ENCODE results near the gene B4GALT3.

B4GALT3 gene

DNA sequence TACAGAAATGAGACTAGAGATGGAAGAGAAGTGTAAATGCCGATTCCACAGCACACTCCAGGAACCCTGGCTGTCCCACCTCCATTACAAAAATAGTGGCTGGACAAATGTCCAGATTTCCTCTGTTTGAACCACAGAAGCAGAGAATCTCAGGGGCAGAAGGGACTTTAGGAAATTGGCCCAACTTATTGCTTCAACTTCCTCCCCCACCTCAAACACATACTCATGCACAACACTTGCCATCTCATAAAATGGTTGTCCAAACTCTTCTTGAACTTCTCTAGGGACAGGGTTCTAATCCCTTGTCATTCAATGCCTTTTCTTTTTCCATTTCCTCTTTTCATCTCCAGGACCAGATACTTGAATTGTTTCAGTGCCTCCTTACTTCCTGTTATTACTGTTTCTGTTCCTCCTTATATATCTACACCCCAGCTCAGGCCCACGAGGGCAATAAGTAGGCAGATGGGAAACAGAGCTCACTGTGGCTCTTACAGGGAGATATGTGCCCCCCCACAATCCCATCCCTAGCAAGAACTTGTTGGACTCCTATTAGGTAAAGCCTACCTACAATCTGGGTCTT is 8.5 kb upstream of the B4GALT3 start:
- DNase-seq: no peak

DNA sequence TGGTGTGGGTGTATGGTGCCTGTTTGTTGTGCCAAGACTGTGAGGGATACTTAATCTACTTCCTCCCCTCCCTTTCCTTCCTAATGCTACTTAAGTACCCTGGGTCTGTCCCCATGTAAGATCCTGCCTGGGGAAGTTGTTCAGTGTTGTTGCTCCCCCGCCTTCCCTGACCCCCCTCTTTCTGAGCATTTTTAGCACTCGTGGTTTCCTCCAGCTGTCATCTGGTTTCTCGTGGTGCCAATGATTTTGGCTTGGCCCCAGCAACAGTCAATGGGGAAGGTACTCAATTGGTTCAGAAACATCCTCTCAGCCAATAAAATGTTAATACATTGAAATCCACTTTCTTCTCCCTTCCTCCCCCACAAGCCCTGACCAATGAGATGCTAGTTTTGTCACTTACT is 8.0 kb upstream of the B4GALT3 start:
- no peak for DNase-seq

DNA sequence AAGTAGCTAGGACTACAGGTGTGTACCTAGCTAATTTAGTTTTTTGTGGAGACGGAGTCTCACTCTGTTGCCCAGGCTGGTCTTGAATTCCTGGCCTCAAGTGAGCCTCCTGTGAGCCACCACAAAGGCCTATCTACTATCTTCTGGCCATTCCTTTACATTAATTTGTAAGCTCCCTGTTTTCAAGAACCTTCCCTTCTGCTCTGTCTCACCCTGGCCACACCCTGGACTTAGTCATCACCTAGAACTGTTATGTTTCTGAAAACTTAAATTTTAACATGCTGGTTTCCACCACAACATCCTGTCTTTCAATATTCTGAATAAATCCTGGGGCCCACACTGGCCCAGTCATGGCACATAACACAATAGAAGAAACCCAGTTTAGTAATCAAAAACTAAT is 4.9 kb upstream of the B4GALT3 start:
- no peak for DNase-seq

DNA sequence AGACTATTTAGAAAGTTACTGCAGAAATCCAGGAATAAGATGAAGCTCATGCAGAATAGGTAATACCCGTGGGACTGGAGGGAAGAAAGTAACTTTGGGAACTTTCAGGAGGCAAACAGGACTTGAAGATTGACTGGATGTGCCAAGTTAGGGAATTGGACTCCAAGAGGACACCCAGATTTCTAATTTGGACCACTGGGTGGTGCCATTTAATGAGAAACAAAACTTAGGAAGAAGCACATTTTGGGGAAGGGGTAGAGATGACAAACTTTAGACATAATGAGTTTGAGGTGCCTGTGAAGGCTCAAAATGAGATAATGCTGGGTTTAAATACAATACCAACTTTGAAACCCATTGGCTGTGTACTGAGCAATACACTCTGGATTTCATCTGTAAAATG is 3.3 kb upstream of the B4GALT3 start:
- DNase-seq: peak in 1 of 2 experiments; percentile 44

DNA sequence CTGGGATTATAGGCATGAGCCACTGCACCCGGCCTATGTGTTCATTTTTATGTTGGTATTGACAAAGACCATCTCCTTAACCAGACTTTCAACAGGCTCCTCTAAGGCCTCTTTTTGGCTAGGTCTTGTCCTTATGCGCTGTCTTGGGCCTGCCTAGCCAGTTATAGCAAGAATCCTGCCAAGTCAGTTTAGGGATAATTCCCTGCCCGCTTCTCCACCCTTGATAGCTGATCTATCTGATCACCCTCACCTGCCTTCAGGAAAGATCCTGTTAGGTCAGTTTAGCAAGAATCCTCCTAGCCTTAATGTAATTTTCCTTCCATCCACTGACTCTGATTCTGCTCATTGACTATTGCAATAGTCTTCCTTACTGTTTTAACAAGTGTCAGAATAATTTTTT is 2.4 kb upstream of the B4GALT3 start:
- no peak for DNase-seq

DNA sequence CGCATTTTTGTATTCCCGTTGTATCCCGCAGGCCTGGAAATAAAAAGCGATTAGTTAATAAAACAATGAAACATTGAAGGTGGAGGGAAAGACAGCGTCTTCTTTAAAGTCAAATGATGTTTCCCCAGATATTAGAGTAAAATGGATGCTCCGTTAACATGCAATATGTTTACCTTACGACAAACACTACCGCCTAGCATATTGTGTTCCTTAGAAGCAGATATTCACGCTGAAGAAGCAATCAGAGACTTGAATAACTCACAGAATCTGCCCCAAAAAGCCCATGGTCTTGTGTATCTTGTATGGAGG is 583 bp upstream of the B4GALT3 start:
- no peak for DNase-seq

DNA sequence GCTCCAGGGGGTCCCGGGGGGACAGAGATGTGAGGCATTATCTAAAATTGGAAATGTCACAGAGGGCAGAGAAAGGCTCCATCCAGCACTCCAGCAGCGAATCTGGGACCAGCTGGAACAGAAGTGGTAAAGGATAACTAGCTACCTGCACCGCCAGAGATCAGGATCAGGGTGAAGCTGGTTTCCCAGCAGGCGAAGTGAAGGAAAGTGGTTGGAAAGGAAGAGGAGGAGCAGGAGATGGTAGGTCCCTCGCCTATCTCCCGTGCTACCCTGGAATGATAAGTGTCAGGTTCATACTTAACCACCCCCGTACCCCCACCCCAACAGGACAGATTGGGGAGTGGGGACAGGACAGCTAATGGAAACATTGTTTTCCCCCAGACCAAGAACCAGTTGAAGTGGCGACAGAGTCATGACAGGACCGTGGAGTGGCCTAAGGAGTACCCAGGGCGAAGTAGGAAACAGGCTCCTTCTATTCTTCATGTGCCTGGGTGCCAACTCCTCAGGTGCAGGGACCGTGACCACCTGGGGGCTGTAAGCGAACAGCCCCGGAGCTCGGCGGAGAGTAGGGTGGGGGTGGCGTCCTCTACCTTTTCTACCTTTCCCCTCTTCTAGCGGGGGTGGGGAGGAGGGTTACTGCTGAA is 717 bp downstream of the B4GALT3 start:
- DNase-seq: no peak

DNA sequence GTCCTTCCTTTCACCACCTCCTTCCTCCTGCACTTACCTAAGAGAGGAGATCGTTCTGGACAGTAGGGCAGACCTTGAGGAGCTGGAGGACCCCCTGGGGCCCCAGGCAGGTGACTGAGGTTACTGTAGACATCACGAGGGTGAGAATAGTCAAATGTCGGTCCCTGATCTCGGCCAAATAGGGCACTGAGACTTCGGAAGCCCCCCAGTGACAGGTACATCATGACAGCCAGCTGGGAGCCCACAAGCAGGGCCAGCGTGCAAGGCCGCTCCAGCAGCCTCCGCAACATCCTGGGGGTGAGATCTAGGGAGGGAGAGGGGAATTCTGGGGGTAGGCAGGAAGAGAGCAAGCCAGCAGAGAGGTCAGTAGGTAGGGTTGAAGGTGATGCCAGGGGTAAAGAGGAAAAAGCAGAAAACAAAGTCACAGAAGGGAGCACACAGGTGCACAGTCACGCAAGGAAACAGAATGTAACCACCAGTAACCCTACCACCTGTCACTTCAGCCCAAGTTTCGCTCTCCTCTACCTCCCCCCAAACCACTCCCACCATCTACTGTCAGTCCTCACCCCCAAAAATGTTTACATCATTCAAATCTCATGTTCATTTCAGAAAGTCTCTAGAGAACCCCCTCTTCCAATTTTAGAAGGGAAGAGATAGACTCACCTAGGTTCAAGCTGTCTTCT is 1.4 kb downstream of the B4GALT3 start:
- no peak for DNase-seq

DNA sequence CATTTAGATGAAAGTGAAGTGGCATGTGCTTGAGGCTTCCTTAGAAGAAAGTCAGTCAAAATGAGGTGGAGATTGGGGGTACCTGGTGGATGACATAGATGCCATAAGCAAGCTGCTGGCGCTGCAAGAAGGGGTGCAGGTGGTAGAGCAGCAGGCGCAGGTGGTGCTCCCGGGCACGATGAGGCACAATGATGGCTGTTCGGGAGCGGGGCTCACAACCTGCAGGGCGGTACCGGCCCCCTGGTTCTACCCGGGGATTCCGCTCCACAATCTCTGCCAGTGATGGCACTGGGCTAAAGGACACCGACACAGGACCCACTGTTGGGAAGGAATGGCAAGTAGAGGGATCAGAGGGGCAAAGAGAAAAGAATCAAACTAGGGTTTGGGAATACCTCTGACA is 2.4 kb downstream of the B4GALT3 start:
- DNase-seq: no peak

DNA sequence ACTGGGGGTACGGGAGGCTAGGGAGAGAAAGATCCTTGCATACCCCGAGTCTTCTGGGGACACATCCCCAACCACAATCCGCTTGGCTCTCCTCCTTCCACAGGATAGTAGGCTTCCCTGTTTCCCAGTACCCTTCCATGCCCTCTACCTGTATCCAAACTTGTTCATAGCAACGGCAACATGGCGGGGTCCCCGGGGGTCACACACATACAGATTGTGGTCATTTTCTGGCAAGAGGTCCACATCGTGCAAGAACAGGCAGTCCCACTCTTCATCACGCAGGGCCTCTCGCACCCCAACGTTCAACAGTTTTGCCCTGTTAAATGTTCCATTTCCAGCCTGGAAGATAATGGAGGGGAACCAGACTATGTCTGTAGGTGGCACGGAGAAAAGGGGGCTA is 3.6 kb downstream of the B4GALT3 start:
- no peak for DNase-seq

DNA sequence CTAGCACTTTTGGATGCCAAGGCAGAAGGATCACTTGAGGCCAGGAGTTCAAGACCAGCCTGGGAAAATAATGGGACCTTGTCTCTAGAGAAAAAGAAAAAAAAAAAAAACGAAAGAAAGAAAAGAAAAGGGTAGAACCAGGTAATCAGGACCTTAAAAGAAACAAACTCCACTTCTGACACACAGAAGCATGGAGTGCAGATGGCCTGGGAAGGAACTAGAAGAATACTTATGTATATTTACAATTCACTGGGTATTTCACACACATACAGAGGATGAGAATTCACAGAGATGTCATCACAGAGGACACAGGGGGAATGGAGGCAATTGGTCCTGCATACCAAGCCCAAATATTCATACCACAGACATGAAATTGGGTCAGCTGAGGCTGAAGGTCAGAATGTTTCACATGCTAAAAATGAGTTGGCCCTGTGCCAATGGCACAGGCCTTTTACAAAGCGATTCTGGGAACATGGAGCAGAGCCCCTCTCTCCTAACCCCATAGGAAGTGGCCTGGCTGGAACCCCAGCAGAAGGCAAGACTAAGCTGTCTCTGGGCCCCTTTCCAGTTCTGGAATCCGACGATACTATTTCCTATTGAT is 4.4 kb downstream of the B4GALT3 start:
- no peak for DNase-seq

DNA sequence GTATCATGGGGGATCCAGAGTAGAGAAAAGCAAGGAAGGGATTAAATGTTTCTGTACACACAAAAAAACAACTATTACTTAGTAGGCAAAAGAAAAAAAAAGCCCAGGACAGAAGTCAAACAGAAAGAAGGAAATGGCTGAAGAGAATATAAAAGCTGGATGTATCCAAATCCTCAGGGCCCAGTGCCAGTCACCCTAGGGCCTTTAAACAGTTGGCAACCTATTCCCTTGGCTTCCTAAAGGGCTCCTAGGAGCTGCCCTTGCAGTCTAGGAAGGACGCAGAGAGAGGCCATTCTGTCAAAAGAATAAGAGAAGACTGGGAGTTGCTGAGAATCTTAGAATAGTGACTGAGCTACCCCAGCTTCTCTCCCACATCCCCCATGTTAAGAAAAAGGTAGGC is 5.0 kb downstream of the B4GALT3 start:
- no peak for DNase-seq

DNA sequence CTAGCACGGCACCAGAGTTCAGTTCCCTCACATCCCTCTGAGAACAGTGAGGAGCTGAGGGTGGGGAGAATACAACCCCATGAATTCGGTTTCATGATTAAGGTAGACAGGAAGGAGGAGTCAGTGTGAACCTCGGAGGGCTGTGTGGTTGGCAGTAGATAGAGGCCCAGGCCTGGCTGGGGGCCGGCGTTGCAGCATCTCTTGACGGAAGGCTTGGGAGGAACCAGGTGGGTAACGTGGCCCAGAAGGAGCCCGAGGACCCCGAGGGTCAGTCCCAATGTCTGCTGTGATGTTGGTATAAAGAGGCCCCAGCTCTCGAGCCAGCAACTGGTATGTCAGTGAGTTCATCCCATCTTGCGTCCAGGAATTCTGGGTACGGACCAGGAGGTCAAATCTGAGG is 5.6 kb downstream of the B4GALT3 start:
- no peak for DNase-seq

DNA sequence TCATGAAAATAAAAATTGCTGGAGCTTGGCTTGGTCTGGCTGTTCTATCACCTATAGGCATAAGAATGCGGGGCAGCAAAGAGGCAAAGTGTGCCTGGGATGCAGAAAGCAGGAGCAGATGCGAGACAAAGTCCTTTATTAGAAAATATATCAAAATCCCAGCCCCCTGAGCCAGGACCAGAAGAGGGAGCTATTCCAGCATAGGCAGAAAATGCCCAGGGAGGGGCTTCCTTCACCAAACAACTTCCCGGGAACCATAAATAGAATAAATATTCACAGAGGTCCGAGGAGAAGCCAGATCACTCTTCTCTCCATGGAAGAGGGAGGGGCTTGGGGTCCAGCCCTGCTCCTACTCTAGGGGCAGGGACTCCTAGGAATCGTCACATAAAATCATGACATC is 6.1 kb downstream of the B4GALT3 start:
- DNase-seq: no peak

DNA sequence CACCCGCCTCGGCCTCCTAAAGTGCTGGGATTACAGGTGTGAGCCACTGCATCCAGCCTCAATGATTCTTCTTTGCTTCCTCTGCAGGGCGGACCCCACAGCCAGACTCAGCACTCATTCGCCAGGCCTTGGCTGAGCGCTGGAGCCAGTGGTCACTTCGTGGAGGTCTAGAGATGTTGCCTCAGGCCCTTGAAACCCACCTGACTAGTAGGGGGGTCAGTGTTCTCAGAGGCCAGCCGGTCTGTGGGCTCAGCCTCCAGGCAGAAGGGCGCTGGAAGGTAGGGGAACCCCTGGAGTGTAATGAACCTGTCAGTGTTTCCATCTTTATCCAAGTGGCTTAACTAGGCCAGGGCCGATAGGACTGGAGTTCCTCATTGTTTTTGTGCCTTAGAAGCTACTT is 8.4 kb downstream of the B4GALT3 start:
- DNase-seq: no peak

DNA sequence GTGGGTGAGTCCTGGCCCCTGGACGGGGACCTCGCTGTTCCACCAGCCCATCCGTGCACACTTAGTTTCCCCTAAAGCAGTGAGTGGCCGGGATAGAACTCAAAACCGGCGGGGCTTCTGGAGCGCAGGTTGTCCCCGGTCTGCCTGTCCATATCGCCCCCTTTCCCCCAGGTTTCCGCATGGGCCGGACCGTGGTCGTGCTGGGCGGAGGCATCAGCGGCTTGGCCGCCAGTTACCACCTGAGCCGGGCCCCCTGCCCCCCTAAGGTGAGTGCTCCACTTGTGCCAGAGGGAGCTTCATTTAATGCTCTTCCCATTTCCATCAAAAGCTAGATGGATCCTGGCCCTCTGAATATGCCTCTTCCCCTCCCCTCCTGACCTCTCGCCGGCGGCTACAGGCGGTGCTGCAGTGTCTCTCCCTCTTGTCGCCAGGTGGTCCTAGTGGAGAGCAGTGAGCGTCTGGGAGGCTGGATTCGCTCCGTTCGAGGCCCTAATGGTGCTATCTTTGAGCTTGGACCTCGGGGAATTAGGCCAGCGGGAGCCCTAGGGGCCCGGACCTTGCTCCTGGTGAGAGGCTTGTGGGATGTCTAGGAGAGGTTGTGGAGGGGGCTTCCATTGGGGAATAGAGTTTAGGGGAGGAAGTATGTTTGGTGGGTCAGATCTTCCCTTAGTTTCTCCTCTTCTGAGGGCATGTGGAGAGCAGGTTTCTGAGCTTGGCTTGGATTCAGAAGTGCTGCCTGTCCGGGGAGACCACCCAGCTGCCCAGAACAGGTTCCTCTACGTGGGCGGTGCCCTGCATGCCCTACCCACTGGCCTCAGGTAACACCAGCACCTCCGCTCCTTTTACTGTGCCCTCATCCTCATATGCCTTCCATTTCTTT is 10.4 kb downstream of the B4GALT3 start:
- DNase-seq: peak in 1 of 2 experiments; percentile 63

DNA sequence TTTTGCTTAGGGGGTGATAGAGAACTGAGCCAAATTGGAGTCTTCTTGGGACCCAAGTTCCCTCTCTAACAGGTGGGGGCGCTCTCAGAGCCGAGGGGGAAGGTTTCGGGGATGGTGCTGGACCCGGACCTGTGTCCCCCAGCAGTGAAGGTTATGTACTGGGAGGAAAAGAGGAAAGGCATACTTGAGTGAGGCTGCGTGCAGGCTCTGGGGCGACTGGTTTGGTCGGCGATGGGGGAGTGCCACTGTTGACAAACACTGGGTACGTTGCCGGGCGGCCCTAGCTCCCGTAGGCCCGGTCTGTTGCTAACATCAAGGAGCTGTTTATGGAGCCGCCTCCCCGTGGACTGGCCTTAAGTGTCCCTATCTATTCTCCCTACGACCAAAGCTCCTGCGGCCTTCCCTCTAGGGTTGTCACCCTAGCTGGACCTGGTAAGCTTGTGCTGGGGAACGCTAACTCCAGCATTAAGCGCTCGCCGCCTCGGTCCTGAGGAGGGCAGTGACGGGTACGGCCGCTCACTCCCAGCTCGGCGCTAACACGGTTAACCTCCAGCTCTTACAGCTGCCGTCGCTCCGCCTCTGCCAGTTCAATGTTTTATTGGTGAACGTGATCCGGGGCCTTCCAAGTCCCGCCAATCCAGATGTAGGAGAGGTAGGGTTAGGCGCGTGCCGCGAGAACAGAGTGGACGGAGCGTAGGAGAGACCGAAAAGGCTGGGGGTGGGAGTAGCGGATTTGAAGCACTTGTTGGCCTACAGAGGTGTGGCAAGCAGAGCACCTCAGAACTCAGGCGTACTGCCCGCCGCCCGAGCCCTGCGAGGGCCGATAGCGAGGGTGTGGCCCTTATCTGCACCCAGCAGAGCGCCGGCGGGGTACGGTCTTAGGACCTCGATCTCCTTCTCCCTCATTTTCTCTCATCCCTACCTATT is 11.3 kb downstream of the B4GALT3 start, which contains the start of gene PPOX:
Gene PPOX (plus strand): TSS at position 685 of the 927 bp plus-strand sequence. CDS start 422 bp downstream, outside the sequence.
- DNase-seq: peak; percentile 99 to 100

DNA sequence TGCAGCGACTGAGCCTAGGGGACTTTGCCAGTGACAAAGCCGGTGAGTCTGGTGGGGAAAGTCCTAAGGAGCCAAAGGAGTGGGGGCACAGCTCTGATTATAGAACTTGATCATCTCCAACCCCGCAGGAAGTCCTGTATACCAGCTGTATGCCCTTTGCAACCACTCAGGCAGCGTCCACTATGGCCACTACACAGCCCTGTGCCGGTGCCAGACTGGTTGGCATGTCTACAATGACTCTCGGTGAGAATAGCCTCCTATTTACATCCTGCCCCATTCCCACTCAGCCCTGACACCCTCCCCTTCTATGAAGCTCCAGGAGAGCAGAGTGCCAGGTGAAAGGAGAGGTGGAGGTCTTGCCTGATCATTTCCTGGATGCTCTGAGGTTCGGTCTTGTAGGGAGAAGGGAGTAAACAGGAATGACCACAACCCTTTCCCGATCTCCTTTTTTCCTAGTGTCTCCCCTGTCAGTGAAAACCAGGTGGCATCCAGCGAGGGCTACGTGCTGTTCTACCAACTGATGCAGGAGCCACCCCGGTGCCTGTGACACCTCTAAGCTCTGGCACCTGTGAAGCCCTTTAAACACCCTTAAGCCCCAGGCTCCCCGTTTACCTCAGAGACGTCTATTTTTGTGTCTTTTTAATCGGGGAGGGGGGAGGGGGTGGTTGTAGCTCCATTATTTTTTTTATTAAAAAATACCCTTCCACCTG is 12.3 kb downstream of the B4GALT3 start:
- DNase-seq: no peak

DNA sequence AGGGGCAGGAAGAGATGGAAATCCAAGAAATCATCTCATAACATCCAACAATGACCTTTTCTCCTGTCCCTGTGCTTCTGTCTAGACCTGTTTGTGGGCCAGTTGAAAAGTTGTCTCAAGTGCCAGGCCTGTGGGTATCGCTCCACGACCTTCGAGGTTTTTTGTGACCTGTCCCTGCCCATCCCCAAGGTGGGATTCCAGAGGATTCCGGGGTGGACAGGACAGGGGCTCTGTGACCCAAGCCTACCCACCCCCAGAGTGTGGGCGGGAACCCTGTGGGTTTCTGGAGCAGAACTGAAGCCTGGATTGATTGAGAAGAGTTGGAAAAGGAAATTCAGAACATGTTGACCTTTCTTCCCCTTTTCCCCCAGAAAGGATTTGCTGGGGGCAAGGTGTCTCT is 13.5 kb downstream of the B4GALT3 start:
- no peak for DNase-seq

DNA sequence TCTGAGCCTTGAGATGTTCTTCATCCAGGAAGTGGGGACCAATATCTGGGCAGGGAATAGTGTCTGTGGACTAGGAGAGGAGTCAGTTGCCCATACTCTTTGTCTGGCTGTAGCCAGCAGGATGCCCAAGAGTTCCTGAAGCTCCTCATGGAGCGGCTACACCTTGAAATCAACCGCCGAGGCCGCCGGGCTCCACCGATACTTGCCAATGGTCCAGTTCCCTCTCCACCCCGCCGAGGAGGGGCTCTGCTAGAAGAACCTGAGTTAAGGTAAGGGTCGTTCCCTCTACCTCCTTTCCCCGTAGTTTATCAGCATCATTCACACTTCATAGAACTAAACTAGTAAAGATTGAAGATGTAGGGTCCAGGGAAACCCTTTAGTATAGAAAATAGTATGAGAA is 14.5 kb downstream of the B4GALT3 start:
- DNase-seq: no peak

DNA sequence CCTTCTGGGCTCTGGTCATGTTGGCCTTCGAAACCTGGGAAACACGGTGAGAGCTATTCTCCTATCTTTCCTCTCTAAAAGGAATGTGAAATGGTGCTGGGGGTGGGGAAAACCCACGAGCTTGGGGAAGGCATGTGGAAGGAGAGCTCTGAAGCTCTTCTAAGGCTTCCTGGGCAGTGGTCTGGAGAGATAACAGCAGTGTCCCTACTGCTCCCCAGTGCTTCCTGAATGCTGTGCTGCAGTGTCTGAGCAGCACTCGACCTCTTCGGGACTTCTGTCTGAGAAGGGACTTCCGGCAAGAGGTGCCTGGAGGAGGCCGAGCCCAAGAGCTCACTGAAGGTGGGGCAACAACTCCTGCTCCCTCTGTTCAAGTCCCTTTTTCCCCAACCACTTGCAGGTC is 15.3 kb downstream of the B4GALT3 start:
- no peak for DNase-seq

All from NCI-H526 (cell line).